SU-DHL-6 (cell line): Measurements from ENCODE around the gene LRRC72.

Experiments
- H2AFZ ChIP-seq: fragments of 200-600 bp; sonication (generic); 2 replicates; pipeline ENCODE4 v1.6.1; 2014; ENCODE audit warnings: low read depth, mild to moderate bottlenecking, moderate library complexity, mixed read lengths, antibody characterized with exemption, low read length; ENCODE audit not compliant: severe bottlenecking
- H3F3A ChIP-seq: fragments of 200-600 bp; shearing (Covaris generic); 2 replicates; pipeline ENCODE4 v1.6.0; 2016; ENCODE audit warnings: antibody characterized with exemption, mild to moderate bottlenecking; ENCODE audit not compliant: insufficient read depth
- H3K27ac ChIP-seq: fragments of 200-600 bp; sonication (generic); 2 replicates; pipeline ENCODE4 v1.5.1; 2016; ENCODE audit warnings: low read depth, mild to moderate bottlenecking, low read length, moderate library complexity, mixed read lengths
- H3K27me3 ChIP-seq: fragments of 200-600 bp; sonication (generic), shearing (Covaris generic); 2 replicates; pipeline ENCODE4 v1.6.0; 2014; ENCODE audit warnings: mild to moderate bottlenecking, low read length
- H3K36me3 ChIP-seq: fragments of 200-600 bp; sonication (generic); 2 replicates; pipeline ENCODE4 v1.6.1; 2014; ENCODE audit warnings: mild to moderate bottlenecking, low read length, mixed read lengths
- H3K4me2 ChIP-seq: fragments of 300-600, 200-600 bp; shearing (Covaris generic), sonication (generic); 2 replicates; pipeline ENCODE4 v1.6.0; 2014; ENCODE audit warnings: low read length, low read depth, mild to moderate bottlenecking; ENCODE audit not compliant: poor library complexity, severe bottlenecking
- H3K4me3 ChIP-seq: fragments of 200-600 bp; sonication (generic); 2 replicates; pipeline ENCODE4 v1.5.1; 2014; ENCODE audit warnings: antibody characterized with exemption, low read length, mild to moderate bottlenecking, mixed read lengths; ENCODE audit not compliant: insufficient read depth, poor library complexity, severe bottlenecking
- H3K79me2 ChIP-seq: fragments of 200-600 bp; sonication (generic); 2 replicates; pipeline ENCODE4 v1.6.1; 2014; ENCODE audit warnings: mild to moderate bottlenecking, low read length, moderate library complexity; ENCODE audit not compliant: insufficient read depth
- H3K9ac ChIP-seq: fragments of 200-600 bp; sonication (generic); 2 replicates; pipeline ENCODE4 v1.7.0; 2014; ENCODE audit warnings: mild to moderate bottlenecking, low read length
- H3K9me2 ChIP-seq: fragments of 200-600 bp; sonication (generic); replicated peaks from 2 replicates; pipeline ENCODE4 v1.6.1; 2014; ENCODE audit warnings: low read length; ENCODE audit not compliant: insufficient read depth
- H3K9me3 ChIP-seq: fragments of 200-600 bp; sonication (generic); 2 replicates; pipeline ENCODE4 v1.6.1; 2014; ENCODE audit warnings: low read length, mixed read lengths; ENCODE audit not compliant: insufficient read depth
- H4K20me1 ChIP-seq: fragments of 200-600 bp; sonication (generic); 2 replicates; pipeline ENCODE4 v1.6.1; 2014; ENCODE audit warnings: low read depth, mild to moderate bottlenecking, antibody characterized with exemption, low read length, moderate library complexity, mixed read lengths
- EZH2phosphoT487 ChIP-seq: fragments of 200-600 bp; sonication (generic), shearing (Covaris generic); conservative IDR thresholded peaks from 2 replicates; pipeline ENCODE4 v1.6.1; 2018; ENCODE audit warnings: mild to moderate bottlenecking, antibody characterized with exemption, low read length, moderate library complexity, mixed read lengths
- TF ChIP-seq, protein P1 (sequence below): fragments of 200-600 bp; sonication (generic); IDR thresholded peaks from one replicate; pipeline ENCODE4 v1.5.1; 2017; ENCODE audit warnings: antibody characterized with exemption, mild to moderate bottlenecking, low read length, moderate library complexity; ENCODE audit not compliant: insufficient read depth, poor library complexity, severe bottlenecking

Gene LRRC72

DNA sequence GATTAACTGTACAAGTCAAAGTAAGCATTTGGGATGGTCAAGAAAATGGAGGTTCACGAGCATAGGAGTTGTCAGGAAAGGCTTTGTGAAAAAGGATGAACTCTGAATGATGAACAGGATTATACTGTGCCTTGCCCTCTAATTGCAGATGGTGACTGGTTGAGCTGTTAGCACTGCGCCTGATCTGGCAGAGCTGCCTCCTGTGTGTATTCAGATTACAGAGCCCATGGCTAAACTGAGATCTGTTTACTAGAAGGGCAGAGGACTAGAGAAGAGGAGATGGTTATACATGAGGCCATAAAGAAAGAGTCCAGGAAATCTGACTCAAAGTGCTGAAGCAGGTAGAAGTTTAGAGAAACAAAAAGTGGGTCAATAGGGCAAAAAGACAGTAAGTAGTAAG is 29.7 kb downstream of the LRRC72 start:
- Histone ChIP-seq H3K36me3 (no peaks in the 10 kb centered on the region), H2AFZ (no peak overlapping the region), H3K79me2 (no peaks in the 10 kb centered on the region), H3K9ac (no peak overlapping the region), H3K4me3 (no peak overlapping the region), H4K20me1 (no peaks in the 10 kb centered on the region), H3K4me2 (no peak overlapping the region), H3K9me3 (no peaks in the 10 kb centered on the region), H3K27me3 (no peaks in the 10 kb centered on the region), H3F3A (no peaks in the 10 kb centered on the region), H3K9me2 (no peaks in the 10 kb centered on the region), H3K27ac (no peak overlapping the region)
- TF ChIP-seq EZH2phosphoT487: no peak
- TF ChIP-seq, protein P1, sequence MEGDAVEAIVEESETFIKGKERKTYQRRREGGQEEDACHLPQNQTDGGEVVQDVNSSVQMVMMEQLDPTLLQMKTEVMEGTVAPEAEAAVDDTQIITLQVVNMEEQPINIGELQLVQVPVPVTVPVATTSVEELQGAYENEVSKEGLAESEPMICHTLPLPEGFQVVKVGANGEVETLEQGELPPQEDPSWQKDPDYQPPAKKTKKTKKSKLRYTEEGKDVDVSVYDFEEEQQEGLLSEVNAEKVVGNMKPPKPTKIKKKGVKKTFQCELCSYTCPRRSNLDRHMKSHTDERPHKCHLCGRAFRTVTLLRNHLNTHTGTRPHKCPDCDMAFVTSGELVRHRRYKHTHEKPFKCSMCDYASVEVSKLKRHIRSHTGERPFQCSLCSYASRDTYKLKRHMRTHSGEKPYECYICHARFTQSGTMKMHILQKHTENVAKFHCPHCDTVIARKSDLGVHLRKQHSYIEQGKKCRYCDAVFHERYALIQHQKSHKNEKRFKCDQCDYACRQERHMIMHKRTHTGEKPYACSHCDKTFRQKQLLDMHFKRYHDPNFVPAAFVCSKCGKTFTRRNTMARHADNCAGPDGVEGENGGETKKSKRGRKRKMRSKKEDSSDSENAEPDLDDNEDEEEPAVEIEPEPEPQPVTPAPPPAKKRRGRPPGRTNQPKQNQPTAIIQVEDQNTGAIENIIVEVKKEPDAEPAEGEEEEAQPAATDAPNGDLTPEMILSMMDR: no peak

DNA sequence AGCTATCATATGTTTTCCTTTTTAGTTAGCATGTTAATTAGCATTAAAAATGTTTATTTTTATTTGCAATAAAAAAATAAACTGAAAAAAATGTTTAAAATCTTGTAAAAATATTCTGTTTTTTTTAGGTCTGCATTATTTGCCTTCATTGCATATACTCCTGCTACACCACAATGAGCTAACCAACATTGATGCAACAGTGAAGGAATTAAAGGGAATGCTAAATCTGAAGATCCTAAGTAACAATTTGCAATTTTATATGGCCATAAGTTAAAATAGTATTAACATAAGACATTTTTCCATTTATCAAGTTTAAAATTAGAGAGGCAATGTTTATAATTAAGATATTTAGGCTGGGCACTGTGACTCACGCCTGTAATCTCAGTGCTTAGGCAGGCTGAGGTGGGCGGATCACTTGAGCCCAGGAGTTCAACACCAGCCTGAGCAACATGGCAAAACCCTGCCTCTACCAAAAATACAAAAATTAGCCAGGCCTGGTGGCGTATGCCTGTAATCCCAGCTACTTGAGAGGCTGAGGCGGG is 32.2 kb downstream of the LRRC72 start:
- H3K36me3 ChIP-seq: no peaks in the 10 kb centered on the region
- no peak overlapping the region for H3K27ac ChIP-seq
- H3K27me3 ChIP-seq: no peaks in the 10 kb centered on the region
- no peaks in the 10 kb centered on the region for H3K9me3 ChIP-seq
- no peak overlapping the region for H3K4me3 ChIP-seq
- no peak overlapping the region for H3K4me2 ChIP-seq
- no peaks in the 10 kb centered on the region for H3K9me2 ChIP-seq
- no peak overlapping the region for H3K9ac ChIP-seq
- TF ChIP-seq EZH2phosphoT487: no peak
- TF ChIP-seq, protein P1: no peak
- H3F3A ChIP-seq: no peaks in the 10 kb centered on the region
- H3K79me2 ChIP-seq: no peaks in the 10 kb centered on the region
- no peak overlapping the region for H2AFZ ChIP-seq
- H4K20me1 ChIP-seq: no peaks in the 10 kb centered on the region

DNA sequence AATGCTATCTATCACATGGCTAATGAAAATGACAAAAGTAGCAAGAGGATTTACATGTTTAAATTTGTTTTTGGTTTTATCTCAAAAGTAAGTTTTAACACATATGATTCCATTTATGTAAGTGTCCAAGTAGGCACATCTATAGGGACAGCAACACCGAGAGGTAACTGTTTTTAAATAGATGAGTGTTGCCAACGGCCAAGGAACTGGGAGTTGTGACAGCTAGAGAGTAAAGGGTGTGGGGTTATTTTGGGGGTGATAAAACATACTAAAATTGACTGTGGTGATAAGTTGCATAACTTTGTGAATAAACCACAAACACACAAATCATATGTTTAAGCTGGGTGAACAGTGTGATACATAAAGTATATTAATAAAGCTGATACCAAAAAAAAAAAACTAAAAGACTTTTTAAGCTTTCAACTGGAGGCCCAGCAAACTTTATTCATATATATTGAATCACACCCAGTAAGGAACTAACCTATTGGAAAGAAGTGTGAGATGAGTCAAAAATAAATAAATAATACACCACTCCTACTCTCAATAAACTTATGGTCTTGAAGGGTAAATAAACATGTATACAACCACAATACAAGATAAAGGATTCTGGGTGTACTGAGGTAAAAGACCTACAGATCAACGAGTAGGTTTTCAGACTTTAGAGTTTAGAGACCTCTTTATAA is 33.0 kb downstream of the LRRC72 start:
- no peak overlapping the region for H3K4me2 ChIP-seq
- H3K36me3 ChIP-seq: no peaks in the 10 kb centered on the region
- no peaks in the 10 kb centered on the region for H4K20me1 ChIP-seq
- H3K27ac ChIP-seq: no peak overlapping the region
- no peak overlapping the region for H3K9ac ChIP-seq
- no peaks in the 10 kb centered on the region for H3F3A ChIP-seq
- no peaks in the 10 kb centered on the region for H3K27me3 ChIP-seq
- no peak for TF ChIP-seq EZH2phosphoT487
- TF ChIP-seq, protein P1: no peak
- H2AFZ ChIP-seq: no peak overlapping the region
- H3K79me2 ChIP-seq: no peaks in the 10 kb centered on the region
- no peak overlapping the region for H3K4me3 ChIP-seq
- H3K9me3 ChIP-seq: no peaks in the 10 kb centered on the region
- no peaks in the 10 kb centered on the region for H3K9me2 ChIP-seq
